Astrocyte (in vitro differentiated cells and primary cell): ENCODE measurements around the gene DYRK1A. TPM values are rescaled to one million over a fixed set of nuclear protein-coding genes. Genes with fewer than 3 reads are reported as not detected.

ENCODE experiments used
- DNase-seq: peaks from one replicate; pipeline ENCODE4 v3.0.0-alpha.2; 2010; ENCODE audit warnings: low read depth
- FAIRE-seq: peaks from 2 replicates; lab custom pipeline; 2011; peaks lifted over from hg19 to GRCh38; lab: Jason Lieb, UNC
- H2AFZ ChIP-seq: 2 replicates; pipeline ENCODE4 v1.6.0; 2012; ENCODE audit warnings: low read depth, low read length, inconsistent platforms
- H3K27ac ChIP-seq: 2 replicates; pipeline ENCODE4 v1.5.1; 2011; ENCODE audit warnings: low read depth, low read length, inconsistent platforms
- H3K27me3 ChIP-seq: 2 replicates; pipeline ENCODE4 v1.6.0; 2011; ENCODE audit warnings: low read length, inconsistent platforms; ENCODE audit not compliant: insufficient read depth
- H3K36me3 ChIP-seq: 2 replicates; pipeline ENCODE4 v1.5.1; 2011; ENCODE audit warnings: low read length, inconsistent platforms; ENCODE audit not compliant: insufficient read depth
- H3K4me1 ChIP-seq: 2 replicates; pipeline ENCODE4 v1.5.1; 2011; ENCODE audit warnings: low read length, inconsistent platforms; ENCODE audit not compliant: insufficient read depth
- H3K4me2 ChIP-seq: 2 replicates; pipeline ENCODE4 v1.6.0; 2012; ENCODE audit warnings: low read length, inconsistent platforms
- H3K4me3 ChIP-seq: 2 replicates; pipeline ENCODE4 v1.5.1; 2011; ENCODE audit warnings: low read depth, mild to moderate bottlenecking, low read length, inconsistent platforms; ENCODE audit not compliant: insufficient read depth
- H3K79me2 ChIP-seq: 2 replicates; pipeline ENCODE4 v1.6.0; 2012; ENCODE audit warnings: mild to moderate bottlenecking, low read length, inconsistent platforms; ENCODE audit not compliant: insufficient read depth
- H3K9ac ChIP-seq: 2 replicates; pipeline ENCODE4 v1.6.0; 2012; ENCODE audit warnings: mild to moderate bottlenecking, low read length, inconsistent platforms
- H3K9me3 ChIP-seq: 2 replicates; pipeline ENCODE4 v1.5.1; 2012; ENCODE audit warnings: low read depth, mild to moderate bottlenecking, low read length, inconsistent platforms; ENCODE audit not compliant: insufficient read depth
- H4K20me1 ChIP-seq: 2 replicates; pipeline ENCODE4 v1.6.0; 2012; ENCODE audit warnings: low read length, inconsistent platforms; ENCODE audit not compliant: insufficient read depth
- H3K27ac Mint-ChIP-seq: one replicate; pipeline ENCODE4 v1.8.0; 2021; ENCODE audit warnings: mild to moderate bottlenecking, mixed read lengths; ENCODE audit not compliant: unreplicated experiment
- H3K27me3 Mint-ChIP-seq: one replicate; pipeline ENCODE4 v1.8.0; 2021; ENCODE audit warnings: low read depth, mixed read lengths; ENCODE audit not compliant: unreplicated experiment
- H3K36me3 Mint-ChIP-seq: one replicate; pipeline ENCODE4 v1.8.0; 2021; ENCODE audit warnings: low read depth, mixed read lengths; ENCODE audit not compliant: unreplicated experiment
- H3K4me1 Mint-ChIP-seq: one replicate; pipeline ENCODE4 v1.8.0; 2021; ENCODE audit warnings: low read depth, mixed read lengths; ENCODE audit not compliant: unreplicated experiment
- H3K4me3 Mint-ChIP-seq: one replicate; pipeline ENCODE4 v1.8.0; 2021; ENCODE audit warnings: mild to moderate bottlenecking, moderate library complexity, mixed read lengths; ENCODE audit not compliant: unreplicated experiment
- H3K9me3 Mint-ChIP-seq: one replicate; pipeline ENCODE4 v1.8.0; 2021; ENCODE audit warnings: mild to moderate bottlenecking, mixed read lengths; ENCODE audit not compliant: unreplicated experiment
- CTCF ChIP-seq: IDR thresholded peaks from 2 replicates; pipeline ENCODE4 v1.5.1; 2011; ENCODE audit warnings: low read depth, mild to moderate bottlenecking, inconsistent platforms, low read length, moderate library complexity; ENCODE audit not compliant: insufficient read depth
- EZH2 ChIP-seq: IDR thresholded peaks from 2 replicates; pipeline ENCODE4 v1.6.1; 2012; ENCODE audit warnings: mild to moderate bottlenecking, low read length, inconsistent platforms; ENCODE audit not compliant: insufficient read depth
- total RNA-seq: library from RNA; stranded (reverse); gene quantifications from 2 replicates; pipeline ENCODE4 v1.2.1, GENCODE V29; 2021

Gene DYRK1A
- total RNA-seq, 1 donor from 2014 or later, result 44.6 TPM

GRCh38 chr21:37385179-37385765, 18.7 kb downstream of the DYRK1A start:
- FAIRE-seq (no peak), DNase-seq (no peak)
- H3K4me1 ChIP-seq, result no peaks in the 10 kb centered on the region
- H3K9ac ChIP-seq, result no peak overlapping the region
- H3K36me3 ChIP-seq, result no peaks in the 10 kb centered on the region
- H3K4me1 Mint-ChIP-seq, result peaks cover 31% of the 10 kb centered on the region
- H3K4me2 ChIP-seq, result no peak overlapping the region
- no peaks in the 10 kb centered on the region for H3K9me3 ChIP-seq
- peaks cover 7% of the 10 kb centered on the region for H3K36me3 Mint-ChIP-seq
- H3K4me3 Mint-ChIP-seq, result no peak overlapping the region
- H3K79me2 ChIP-seq, result peaks cover 100% of the 10 kb centered on the region
- no peak overlapping the region for H3K4me3 ChIP-seq
- H4K20me1 ChIP-seq, result peaks cover 93% of the 10 kb centered on the region
- H3K27me3 ChIP-seq, result no peaks in the 10 kb centered on the region
- no peak overlapping the region for H2AFZ ChIP-seq
- TF ChIP-seq CTCF, result no peak
- TF ChIP-seq EZH2, result no peak
- no peaks in the 10 kb centered on the region for H3K27me3 Mint-ChIP-seq
- H3K9me3 Mint-ChIP-seq, result no peaks in the 10 kb centered on the region
- H3K27ac Mint-ChIP-seq, result no peak overlapping the region
- no peak overlapping the region for H3K27ac ChIP-seq

- H3K4me3 ChIP-seq, result no peak overlapping the region
- peaks cover 100% of the 10 kb centered on the region for H3K79me2 ChIP-seq
- H3K27ac Mint-ChIP-seq, result no peak overlapping the region
- FAIRE-seq, result no peak
- no peaks in the 10 kb centered on the region for H3K27me3 ChIP-seq
- no peak overlapping the region for H3K27ac ChIP-seq
- no peak overlapping the region for H3K9ac ChIP-seq
- H3K9me3 ChIP-seq, result no peaks in the 10 kb centered on the region
- DNase-seq, result no peak
- H2AFZ ChIP-seq, result no peak overlapping the region
- no peak overlapping the region for H3K4me3 Mint-ChIP-seq
- no peak overlapping the region for H3K4me2 ChIP-seq
- peaks cover 9% of the 10 kb centered on the region for H3K36me3 Mint-ChIP-seq
- H4K20me1 ChIP-seq, result peaks cover 93% of the 10 kb centered on the region
- H3K4me1 Mint-ChIP-seq, result peaks cover 23% of the 10 kb centered on the region
- H3K9me3 Mint-ChIP-seq, result no peaks in the 10 kb centered on the region
- no peaks in the 10 kb centered on the region for H3K27me3 Mint-ChIP-seq
- no peaks in the 10 kb centered on the region for H3K36me3 ChIP-seq
- TF ChIP-seq EZH2 (no peak), CTCF (no peak)
- no peaks in the 10 kb centered on the region for H3K4me1 ChIP-seq
Measured at GRCh38 chr21:37386151-37386550, 19.6 kb downstream of the DYRK1A start.

- Histone ChIP-seq H3K36me3 (no peaks in the 10 kb centered on the region), H3K9me3 (no peaks in the 10 kb centered on the region), H3K4me2 (no peak overlapping the region), H4K20me1 (peaks cover 92% of the 10 kb centered on the region), H3K4me3 (no peak overlapping the region), H3K79me2 (peaks cover 100% of the 10 kb centered on the region), H3K27ac (no peak overlapping the region), H3K4me1 (no peaks in the 10 kb centered on the region), H3K9ac (no peak overlapping the region), H2AFZ (no peak overlapping the region), H3K27me3 (no peaks in the 10 kb centered on the region)
- TF ChIP-seq EZH2 (no peak), CTCF (no peak)
- Mint-ChIP-seq H3K4me1 (peaks cover 15% of the 10 kb centered on the region), H3K4me3 (no peak overlapping the region), H3K9me3 (no peaks in the 10 kb centered on the region), H3K27me3 (no peaks in the 10 kb centered on the region), H3K36me3 (peaks cover 6% of the 10 kb centered on the region), H3K27ac (no peak overlapping the region)
- FAIRE-seq, result no peak
- DNase-seq, result no peak
Measured at GRCh38 chr21:37389456-37389855, 22.9 kb downstream of the DYRK1A start.
